ENCODE results near the gene MAP3K14.

- TF ChIP-seq POLR2A (IDR thresholded peaks at IDR 0.05; ENCODE audit: low read depth, low read length) (no peak), POLR2AphosphoS5 (IDR thresholded peaks at IDR 0.05; ENCODE audit: low read depth, low read length) (no peak), TAF1 (IDR thresholded peaks at IDR 0.05; ENCODE audit: low read depth, low read length) (no peak), PAX5 (IDR thresholded peaks at IDR 0.05; ENCODE audit: insufficient read depth, low read length, severe bottlenecking) (no peak), SPI1 (IDR thresholded peaks at IDR 0.05; ENCODE audit: low read depth, low read length) (no peak)
Observed at GRCh38 chr17:45277216-45277849, 39.5 kb downstream of the MAP3K14 start.
